Measurements from ENCODE around the gene TMEM63A.

DNA sequence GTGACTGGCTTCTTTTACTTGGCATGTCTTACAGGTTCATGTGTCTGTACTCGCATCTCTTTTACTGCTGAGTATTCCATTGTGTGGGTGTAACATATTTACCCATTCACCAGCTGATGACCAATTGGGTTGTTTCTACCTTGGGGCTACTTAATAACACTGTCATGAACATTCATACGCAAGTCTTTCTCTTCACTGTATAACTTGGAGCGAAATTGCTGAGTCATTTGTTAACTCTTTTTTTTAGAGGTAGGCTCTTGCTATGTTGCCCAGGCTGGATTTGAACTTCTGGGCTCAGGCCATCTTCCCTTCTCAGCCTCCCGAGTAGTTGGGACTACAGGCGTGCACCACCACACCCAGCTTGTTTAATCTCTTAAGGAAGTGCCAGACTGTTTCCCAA lies 35.4 kb upstream of the TMEM63A start:
- TF ChIP-seq TAF1 (IDR thresholded peaks at IDR 0.05; ENCODE audit: low read depth, low read length) (no peak), POLR2A (IDR thresholded peaks at IDR 0.05; ENCODE audit: low read depth, low read length) (no peak), POLR2AphosphoS5 (IDR thresholded peaks at IDR 0.05; ENCODE audit: low read depth, low read length) (no peak), SPI1 (IDR thresholded peaks at IDR 0.05; ENCODE audit: low read depth, low read length) (no peak), POU2F2 (IDR thresholded peaks at IDR 0.05; ENCODE audit: low read depth, low read length) (no peak), PAX5 (IDR thresholded peaks at IDR 0.05; ENCODE audit: insufficient read depth, low read length, severe bottlenecking) (no peak)

All from GM12891 (cell line).